Caki2 (cell line): ENCODE data around the gene GPC6. TPM values are rescaled to one million over a fixed set of nuclear protein-coding genes. Genes with fewer than 3 reads are reported as not detected.

Experiments used
- DNase-seq: peaks from one replicate; pipeline ENCODE4 v3.0.0-alpha.2; 2015; ENCODE audit warnings: low read depth
- in situ Hi-C: cut with HindIII; loops from 2 replicates; pipeline ENCODE4 v1.10.0; 2016; ENCODE audit warnings: low sequenced_read_pairs, low pct_unique_long_range_greater_than_20kb, mixed read lengths
- total RNA-seq: library from RNA; depleted of rRNA; stranded (reverse); fragments of >200 nt; shearing (Covaris generic); gene quantifications from 2 replicates; pipeline ENCODE4 v1.2.3, GENCODE V29; 2014; ENCODE audit warnings: low replicate concordance

Gene GPC6
- total RNA-seq, 1 experiment from 2014 or later = 6.7 TPM

GRCh38 chr13:93915269-93915809, 688.7 kb downstream of the GPC6 start:
- DNase-seq = no peak
- in situ Hi-C loops = no loop called here

- no peak for DNase-seq
- in situ Hi-C loops = no loop called here
Observed at GRCh38 chr13:93922063-93922855, 695.7 kb downstream of the GPC6 start.

- in situ Hi-C loops = no loop called here
- DNase-seq = no peak
Observed at GRCh38 chr13:93925990-93926389, 699.4 kb downstream of the GPC6 start.

- in situ Hi-C loops = no loop called here
- DNase-seq = no peak
Observed at GRCh38 chr13:93926425-93926824, 699.8 kb downstream of the GPC6 start.

- no peak for DNase-seq
- in situ Hi-C loops = no loop called here
Observed at GRCh38 chr13:93927431-93927830, 700.8 kb downstream of the GPC6 start.

GRCh38 chr13:93932901-93933300, 706.3 kb downstream of the GPC6 start:
- in situ Hi-C loops = no loop called here
- DNase-seq = no peak

GRCh38 chr13:93936901-93937300, 710.3 kb downstream of the GPC6 start:
- in situ Hi-C loops = no loop called here
- no peak for DNase-seq

- DNase-seq = no peak
- in situ Hi-C loops = no loop called here
Observed at GRCh38 chr13:93941444-93941843, 714.8 kb downstream of the GPC6 start.

- in situ Hi-C loops = no loop called here
Observed at GRCh38 chr13:93942016-93942415, 715.4 kb downstream of the GPC6 start.

GRCh38 chr13:93945621-93946020, 719.0 kb downstream of the GPC6 start:
- DNase-seq = no peak

More at GRCh38 chr13:93942016-93942415, 715.4 kb downstream of the GPC6 start:
- no peak for DNase-seq

GRCh38 chr13:93946994-93947393, 720.4 kb downstream of the GPC6 start:
- no peak for DNase-seq

More at GRCh38 chr13:93945621-93946020, 719.0 kb downstream of the GPC6 start:
- in situ Hi-C loops = no loop called here

GRCh38 chr13:93947651-93948050, 721.0 kb downstream of the GPC6 start:
- DNase-seq = no peak
- in situ Hi-C loops = no loop called here

More at GRCh38 chr13:93946994-93947393, 720.4 kb downstream of the GPC6 start:
- in situ Hi-C loops = no loop called here

- in situ Hi-C loops = no loop called here
- DNase-seq = no peak
Observed at GRCh38 chr13:93948162-93948922, 721.7 kb downstream of the GPC6 start.

GRCh38 chr13:93951108-93951507, 724.5 kb downstream of the GPC6 start:
- no peak for DNase-seq
- in situ Hi-C loops = no loop called here

- DNase-seq = no peak
- in situ Hi-C loops = no loop called here
Observed at GRCh38 chr13:93951951-93952350, 725.3 kb downstream of the GPC6 start.

GRCh38 chr13:93953841-93954240, 727.2 kb downstream of the GPC6 start:
- in situ Hi-C loops = no loop called here
- DNase-seq = no peak

- DNase-seq = no peak
- in situ Hi-C loops = no loop called here
Observed at GRCh38 chr13:93955904-93956303, 729.3 kb downstream of the GPC6 start.

GRCh38 chr13:93956426-93956825, 729.8 kb downstream of the GPC6 start:
- in situ Hi-C loops = no loop called here
- DNase-seq = no peak

GRCh38 chr13:93957371-93957770, 730.8 kb downstream of the GPC6 start:
- no peak for DNase-seq
- in situ Hi-C loops = no loop called here
